ENCODE measurements around the gene NBEAL2.
A peak's percentile ranks its signal among the peaks of the same experiment; 100 is the strongest.

NBEAL2 gene

DNA sequence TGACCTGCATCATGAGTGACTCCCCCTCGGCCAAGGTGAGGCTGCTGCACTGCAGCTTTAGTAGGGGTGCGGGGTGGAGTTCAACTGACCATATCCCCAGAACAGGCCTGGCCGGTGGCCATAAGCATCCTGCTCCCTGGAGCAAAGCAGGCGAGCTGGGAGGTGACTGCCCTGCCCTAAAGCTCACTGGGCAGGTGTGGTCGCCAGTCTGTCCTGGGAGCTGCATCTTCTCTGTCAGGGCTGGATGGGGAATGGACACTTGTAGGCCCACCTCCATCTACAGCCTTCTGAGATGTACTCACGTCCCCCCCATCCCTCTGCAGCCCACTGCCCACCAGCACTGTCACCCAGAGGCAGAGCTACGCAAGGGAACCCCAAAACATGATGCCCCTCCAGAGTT, 14.5 kb downstream of the NBEAL2 start:
- H3K27me3 ChIP-seq (ENCODE audit: control insufficient read depth in 3 of 3, insufficient read depth in 3 of 3, low read depth in 1 of 3, low read length in 3 of 3): no peaks in the 10 kb centered on the region
- WGBS, 2 donors (ENCODE audit: extremely low coverage in 2 of 2, insufficient read length in 2 of 2, insufficient replicate concordance in 1 of 2): no CpG with 5 or more reads among the region's 7 CpGs

DNA sequence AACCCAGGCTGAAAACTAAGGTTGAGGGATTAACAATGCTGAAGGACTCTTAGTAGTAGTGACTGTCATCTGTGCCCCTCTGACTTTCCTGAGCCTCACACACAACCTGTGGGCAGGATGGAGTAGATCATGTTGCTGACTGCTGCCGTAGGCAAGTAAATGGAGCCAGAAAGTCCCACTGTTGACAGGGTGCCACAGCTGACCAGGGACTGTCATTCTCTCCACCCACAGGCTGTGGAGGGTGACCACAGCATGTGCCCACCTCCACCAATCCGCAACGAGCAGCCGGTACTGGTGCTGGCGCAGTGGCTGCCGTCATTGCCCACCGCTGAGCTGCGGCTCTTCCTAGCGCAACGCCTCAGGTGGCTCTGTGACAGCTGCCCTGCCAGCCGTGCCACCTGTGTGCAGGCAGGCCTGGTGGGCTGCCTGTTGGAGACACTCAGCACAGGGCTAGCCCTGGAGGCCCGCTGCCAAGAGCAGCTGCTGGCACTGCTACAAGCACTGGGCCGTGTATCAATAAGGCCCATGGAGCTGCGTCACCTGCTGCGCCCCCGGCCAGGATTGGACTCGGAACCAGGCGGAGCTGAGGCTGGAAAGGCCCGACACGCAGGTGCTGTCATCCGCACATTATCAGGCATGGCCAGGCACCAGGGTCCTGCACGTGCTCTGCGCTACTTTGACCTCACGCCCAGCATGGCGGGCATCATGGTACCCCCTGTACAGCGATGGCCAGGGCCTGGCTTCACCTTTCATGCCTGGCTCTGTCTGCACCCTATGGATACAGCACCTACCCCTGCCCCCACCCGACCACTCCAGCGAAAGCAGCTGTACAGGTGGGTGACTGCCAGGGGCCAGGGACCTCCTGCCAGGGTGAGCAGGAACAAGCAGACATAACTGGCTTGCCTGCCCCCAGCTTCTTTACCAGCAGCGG, 15.6 kb downstream of the NBEAL2 start:
- H2AK5ac ChIP-seq (ENCODE audit: low read depth, low read length): no peak overlapping the region
- H2BK12ac ChIP-seq (ENCODE audit: low read length): no peak overlapping the region
- no peak overlapping the region for H2BK15ac ChIP-seq (ENCODE audit: low read length)
- no peak overlapping the region for H2AFZ ChIP-seq (ENCODE audit: low read length)
- peaks cover 1% of the 10 kb centered on the region for H3K79me1 ChIP-seq (ENCODE audit: low read depth, low read length)
- no peak overlapping the region for H3K4me2 ChIP-seq (ENCODE audit: insufficient read depth, low read length, poor library complexity, severe bottlenecking)
- no peaks in the 10 kb centered on the region for H3K27me3 ChIP-seq (ENCODE audit: control insufficient read depth in 3 of 3, insufficient read depth in 3 of 3, low read depth in 1 of 3, low read length in 3 of 3)
- H3K23ac ChIP-seq (ENCODE audit: low read depth, low read length, poor library complexity): peak overlapping the region; percentile 89
- WGBS, 2 donors (ENCODE audit: extremely low coverage in 2 of 2, insufficient read length in 2 of 2, insufficient replicate concordance in 1 of 2): no CpG with 5 or more reads among the region's 29 CpGs
- H3K9ac ChIP-seq (ENCODE audit: low read depth, low read length, poor library complexity): no peak overlapping the region
- peaks cover 3 to 4% of the 10 kb centered on the region in 2 donors for H3K4me1 ChIP-seq (ENCODE audit: control insufficient read depth in 2 of 2, insufficient read depth in 1 of 2, low read depth in 1 of 2, low read length in 2 of 2)
- H3K18ac ChIP-seq (ENCODE audit: low read length): peak overlapping the region; percentile 66
- no peak overlapping the region for H3K4me3 ChIP-seq (ENCODE audit: low read length in 2 of 2)
- no peak overlapping the region for H2BK120ac ChIP-seq (ENCODE audit: low read depth, low read length)
- H4K91ac ChIP-seq (ENCODE audit: low read depth, low read length, poor library complexity): no peak overlapping the region
- no peak for DNase-seq (ENCODE audit: low spot score)
- no peaks in the 10 kb centered on the region for H3K9me3 ChIP-seq (replicated peaks in 1 of 2; ENCODE audit: control insufficient read depth in 2 of 2, insufficient read depth in 1 of 2, low read depth in 1 of 2, low read length in 2 of 2)
- no peak overlapping the region for H3K4ac ChIP-seq (ENCODE audit: low read length)
- no peaks in the 10 kb centered on the region for H3K36me3 ChIP-seq (replicated peaks in 1 of 2; ENCODE audit: control insufficient read depth in 2 of 2, insufficient read depth in 2 of 2, low read length in 2 of 2)
- H3K14ac ChIP-seq (ENCODE audit: low read length): no peak overlapping the region
- H2BK5ac ChIP-seq (ENCODE audit: low read length): no peak overlapping the region
- no peak overlapping the region for H4K8ac ChIP-seq (ENCODE audit: low read depth, low read length)
- H3K27ac ChIP-seq (replicated peaks; ENCODE audit: low read length): no peak overlapping the region

More for the DNA sequence above, 14.5 kb downstream of the NBEAL2 start:
- peak overlapping the region; percentile 55 for H3K9ac ChIP-seq (ENCODE audit: low read depth, low read length, poor library complexity)
- no peak overlapping the region for H4K91ac ChIP-seq (ENCODE audit: low read depth, low read length, poor library complexity)
- peaks cover 3 to 4% of the 10 kb centered on the region in 2 donors for H3K4me1 ChIP-seq (ENCODE audit: control insufficient read depth in 2 of 2, insufficient read depth in 1 of 2, low read depth in 1 of 2, low read length in 2 of 2)
- H2BK120ac ChIP-seq (ENCODE audit: low read depth, low read length): no peak overlapping the region
- H4K8ac ChIP-seq (ENCODE audit: low read depth, low read length): peak overlapping the region; percentile 48
- H3K4me3 ChIP-seq (ENCODE audit: low read length in 2 of 2): no peak overlapping the region
- H2AFZ ChIP-seq (ENCODE audit: low read length): no peak overlapping the region
- no peak overlapping the region for H2BK12ac ChIP-seq (ENCODE audit: low read length)
- no peak overlapping the region for H3K4me2 ChIP-seq (ENCODE audit: insufficient read depth, low read length, poor library complexity, severe bottlenecking)
- H3K9me3 ChIP-seq (replicated peaks in 1 of 2; ENCODE audit: control insufficient read depth in 2 of 2, insufficient read depth in 1 of 2, low read depth in 1 of 2, low read length in 2 of 2): no peaks in the 10 kb centered on the region
- no peak overlapping the region for H3K27ac ChIP-seq (replicated peaks; ENCODE audit: low read length)
- H2BK5ac ChIP-seq (ENCODE audit: low read length): peak overlapping the region; percentile 48
- no peaks in the 10 kb centered on the region for H3K79me1 ChIP-seq (ENCODE audit: low read depth, low read length)
- no peak overlapping the region for H3K18ac ChIP-seq (ENCODE audit: low read length)
- H3K36me3 ChIP-seq (replicated peaks in 1 of 2; ENCODE audit: control insufficient read depth in 2 of 2, insufficient read depth in 2 of 2, low read length in 2 of 2): no peaks in the 10 kb centered on the region
- no peak overlapping the region for H2AK5ac ChIP-seq (ENCODE audit: low read depth, low read length)
- no peak for DNase-seq (ENCODE audit: low spot score)
- H2BK15ac ChIP-seq (ENCODE audit: low read length): no peak overlapping the region
- H3K23ac ChIP-seq (ENCODE audit: low read depth, low read length, poor library complexity): no peak overlapping the region
- no peak overlapping the region for H3K14ac ChIP-seq (ENCODE audit: low read length)
- no peak overlapping the region for H3K4ac ChIP-seq (ENCODE audit: low read length)

- Histone ChIP-seq H3K36me3 (replicated peaks in 1 of 2; ENCODE audit: control insufficient read depth in 2 of 2, insufficient read depth in 2 of 2, low read length in 2 of 2) (no peaks in the 10 kb centered on the region), H3K27me3 (ENCODE audit: control insufficient read depth in 3 of 3, insufficient read depth in 3 of 3, low read depth in 1 of 3, low read length in 3 of 3) (no peaks in the 10 kb centered on the region), H3K23ac (ENCODE audit: low read depth, low read length, poor library complexity) (peak overlapping the region; percentile 89), H2AK5ac (ENCODE audit: low read depth, low read length) (no peak overlapping the region), H3K14ac (ENCODE audit: low read length) (no peak overlapping the region), H2BK120ac (ENCODE audit: low read depth, low read length) (no peak overlapping the region), H2AFZ (ENCODE audit: low read length) (no peak overlapping the region), H2BK12ac (ENCODE audit: low read length) (peak overlapping the region; percentile 73), H4K91ac (ENCODE audit: low read depth, low read length, poor library complexity) (no peak overlapping the region), H3K27ac (replicated peaks; ENCODE audit: low read length) (no peak overlapping the region), H3K9me3 (replicated peaks in 1 of 2; ENCODE audit: control insufficient read depth in 2 of 2, insufficient read depth in 1 of 2, low read depth in 1 of 2, low read length in 2 of 2) (no peaks in the 10 kb centered on the region), H3K4me3 (ENCODE audit: low read length in 2 of 2) (no peak overlapping the region), H2BK15ac (ENCODE audit: low read length) (no peak overlapping the region), H3K9ac (ENCODE audit: low read depth, low read length, poor library complexity) (peak overlapping the region; percentile 3), H4K8ac (ENCODE audit: low read depth, low read length) (no peak overlapping the region), H3K18ac (ENCODE audit: low read length) (peak overlapping the region; percentile 17), H2BK5ac (ENCODE audit: low read length) (no peak overlapping the region), H3K4me2 (ENCODE audit: insufficient read depth, low read length, poor library complexity, severe bottlenecking) (no peak overlapping the region), H3K4ac (ENCODE audit: low read length) (peak overlapping the region; percentile 11), H3K79me1 (ENCODE audit: low read depth, low read length) (peaks cover 2% of the 10 kb centered on the region), H3K4me1 (ENCODE audit: control insufficient read depth in 2 of 2, insufficient read depth in 1 of 2, low read depth in 1 of 2, low read length in 2 of 2) (peaks cover 3 to 4% of the 10 kb centered on the region in 2 donors)
- no peak for DNase-seq (ENCODE audit: low spot score)
- no CpG with 5 or more reads among the region's 22 CpGs for WGBS, 2 donors (ENCODE audit: extremely low coverage in 2 of 2, insufficient read length in 2 of 2, insufficient replicate concordance in 1 of 2)
Observed at GRCh38 chr3:46995901-46996562, 16.6 kb downstream of the NBEAL2 start.
